ENCODE measurements around the gene P2RX7.

The P2RX7 gene

GRCh38 chr12:121120989-121121755 is 11.5 kb upstream of the P2RX7 start:
- no peaks in the 10 kb centered on the region for H3K36me3 ChIP-seq (ENCODE audit: control insufficient read depth in 1 of 2, insufficient read depth in 2 of 2, low read length in 2 of 2)
- no peak overlapping the region for H3K4me3 ChIP-seq (ENCODE audit: low read depth in 1 of 2, low read length in 2 of 2)
- H3K27ac ChIP-seq (ENCODE audit: low read depth, low read length) = no peak overlapping the region
- H3K27me3 ChIP-seq (ENCODE audit: control insufficient read depth in 1 of 2, insufficient read depth in 2 of 2, low read length in 2 of 2) = no peaks in the 10 kb centered on the region
- H3K9ac ChIP-seq (ENCODE audit: low read depth in 1 of 2, low read length in 2 of 2) = no peak overlapping the region
- H3K4me1 ChIP-seq (ENCODE audit: control insufficient read depth in 1 of 2, insufficient read depth in 2 of 2, low read length in 2 of 2) = no peaks in the 10 kb centered on the region
- H3K9me3 ChIP-seq (ENCODE audit: control insufficient read depth in 1 of 2, low read length in 2 of 2) = no peaks in the 10 kb centered on the region

- no peak overlapping the region for H3K4me3 ChIP-seq (ENCODE audit: low read depth in 1 of 2, low read length in 2 of 2)
- H3K9me3 ChIP-seq (ENCODE audit: control insufficient read depth in 1 of 2, low read length in 2 of 2) = no peaks in the 10 kb centered on the region
- H3K9ac ChIP-seq (ENCODE audit: low read depth in 1 of 2, low read length in 2 of 2) = no peak overlapping the region
- H3K27ac ChIP-seq (ENCODE audit: low read depth, low read length) = no peak overlapping the region
- H3K27me3 ChIP-seq (ENCODE audit: control insufficient read depth in 1 of 2, insufficient read depth in 2 of 2, low read length in 2 of 2) = no peaks in the 10 kb centered on the region
- H3K36me3 ChIP-seq (ENCODE audit: control insufficient read depth in 1 of 2, insufficient read depth in 2 of 2, low read length in 2 of 2) = no peaks in the 10 kb centered on the region
- no peaks in the 10 kb centered on the region for H3K4me1 ChIP-seq (ENCODE audit: control insufficient read depth in 1 of 2, insufficient read depth in 2 of 2, low read length in 2 of 2)
Observed at GRCh38 chr12:121121805-121122204, 10.9 kb upstream of the P2RX7 start.

GRCh38 chr12:121123488-121123887 is 9.2 kb upstream of the P2RX7 start:
- Histone ChIP-seq H3K4me1 (ENCODE audit: control insufficient read depth in 1 of 2, insufficient read depth in 2 of 2, low read length in 2 of 2) (no peaks in the 10 kb centered on the region), H3K4me3 (ENCODE audit: low read depth in 1 of 2, low read length in 2 of 2) (no peak overlapping the region), H3K36me3 (ENCODE audit: control insufficient read depth in 1 of 2, insufficient read depth in 2 of 2, low read length in 2 of 2) (no peaks in the 10 kb centered on the region), H3K9me3 (ENCODE audit: control insufficient read depth in 1 of 2, low read length in 2 of 2) (no peaks in the 10 kb centered on the region), H3K27me3 (ENCODE audit: control insufficient read depth in 1 of 2, insufficient read depth in 2 of 2, low read length in 2 of 2) (no peaks in the 10 kb centered on the region), H3K9ac (ENCODE audit: low read depth in 1 of 2, low read length in 2 of 2) (no peak overlapping the region), H3K27ac (ENCODE audit: low read depth, low read length) (no peak overlapping the region)

GRCh38 chr12:121124402-121125109 is 8.1 kb upstream of the P2RX7 start:
- H3K4me3 ChIP-seq (ENCODE audit: low read depth in 1 of 2, low read length in 2 of 2) = no peak overlapping the region
- no peak overlapping the region for H3K27ac ChIP-seq (ENCODE audit: low read depth, low read length)
- no peaks in the 10 kb centered on the region for H3K9me3 ChIP-seq (ENCODE audit: control insufficient read depth in 1 of 2, low read length in 2 of 2)
- no peaks in the 10 kb centered on the region for H3K27me3 ChIP-seq (ENCODE audit: control insufficient read depth in 1 of 2, insufficient read depth in 2 of 2, low read length in 2 of 2)
- no peaks in the 10 kb centered on the region for H3K36me3 ChIP-seq (ENCODE audit: control insufficient read depth in 1 of 2, insufficient read depth in 2 of 2, low read length in 2 of 2)
- no peak overlapping the region for H3K9ac ChIP-seq (ENCODE audit: low read depth in 1 of 2, low read length in 2 of 2)
- peaks cover 1 to 2% of the 10 kb centered on the region in 2 donors for H3K4me1 ChIP-seq (ENCODE audit: control insufficient read depth in 1 of 2, insufficient read depth in 2 of 2, low read length in 2 of 2)

GRCh38 chr12:121127501-121127900 is 5.2 kb upstream of the P2RX7 start:
- H3K9me3 ChIP-seq (ENCODE audit: control insufficient read depth in 1 of 2, low read length in 2 of 2) = no peaks in the 10 kb centered on the region
- H3K4me1 ChIP-seq (ENCODE audit: control insufficient read depth in 1 of 2, insufficient read depth in 2 of 2, low read length in 2 of 2) = peaks cover 3% of the 10 kb centered on the region in 2 donors
- no peaks in the 10 kb centered on the region for H3K27me3 ChIP-seq (ENCODE audit: control insufficient read depth in 1 of 2, insufficient read depth in 2 of 2, low read length in 2 of 2)
- H3K4me3 ChIP-seq (ENCODE audit: low read depth in 1 of 2, low read length in 2 of 2) = no peak overlapping the region
- no peak overlapping the region for H3K27ac ChIP-seq (ENCODE audit: low read depth, low read length)
- no peaks in the 10 kb centered on the region for H3K36me3 ChIP-seq (ENCODE audit: control insufficient read depth in 1 of 2, insufficient read depth in 2 of 2, low read length in 2 of 2)
- H3K9ac ChIP-seq (ENCODE audit: low read depth in 1 of 2, low read length in 2 of 2) = no peak overlapping the region

- H3K27ac ChIP-seq (ENCODE audit: low read depth, low read length) = peak overlapping the region; percentile 77
- H3K4me3 ChIP-seq (ENCODE audit: low read depth in 1 of 2, low read length in 2 of 2) = peak overlapping the region; percentile 25 to 51
- H3K27me3 ChIP-seq (ENCODE audit: control insufficient read depth in 1 of 2, insufficient read depth in 2 of 2, low read length in 2 of 2) = no peaks in the 10 kb centered on the region
- peak overlapping the region in 1 of 2 donors; percentile 19 for H3K9ac ChIP-seq (ENCODE audit: low read depth in 1 of 2, low read length in 2 of 2)
- H3K9me3 ChIP-seq (ENCODE audit: control insufficient read depth in 1 of 2, low read length in 2 of 2) = no peaks in the 10 kb centered on the region
- peaks cover 3 to 12% of the 10 kb centered on the region in 2 donors for H3K4me1 ChIP-seq (ENCODE audit: control insufficient read depth in 1 of 2, insufficient read depth in 2 of 2, low read length in 2 of 2)
- no peaks in the 10 kb centered on the region for H3K36me3 ChIP-seq (ENCODE audit: control insufficient read depth in 1 of 2, insufficient read depth in 2 of 2, low read length in 2 of 2)
Observed at GRCh38 chr12:121128908-121129810, 3.5 kb upstream of the P2RX7 start.

GRCh38 chr12:121129811-121130147 is 2.9 kb upstream of the P2RX7 start:
- Histone ChIP-seq H3K9ac (ENCODE audit: low read depth in 1 of 2, low read length in 2 of 2) (no peak overlapping the region), H3K4me3 (ENCODE audit: low read depth in 1 of 2, low read length in 2 of 2) (peak overlapping the region; percentile 21 to 51)

GRCh38 chr12:121130866-121131373 is 1.8 kb upstream of the P2RX7 start:
- H3K4me1 ChIP-seq (ENCODE audit: control insufficient read depth in 1 of 2, insufficient read depth in 2 of 2, low read length in 2 of 2) = peaks cover 3 to 12% of the 10 kb centered on the region in 2 donors
- H3K4me3 ChIP-seq (ENCODE audit: low read depth in 1 of 2, low read length in 2 of 2) = no peak overlapping the region
- no peaks in the 10 kb centered on the region for H3K36me3 ChIP-seq (ENCODE audit: control insufficient read depth in 1 of 2, insufficient read depth in 2 of 2, low read length in 2 of 2)
- H3K9me3 ChIP-seq (ENCODE audit: control insufficient read depth in 1 of 2, low read length in 2 of 2) = no peaks in the 10 kb centered on the region
- no peaks in the 10 kb centered on the region for H3K27me3 ChIP-seq (ENCODE audit: control insufficient read depth in 1 of 2, insufficient read depth in 2 of 2, low read length in 2 of 2)
- H3K27ac ChIP-seq (ENCODE audit: low read depth, low read length) = no peak overlapping the region
- no peak overlapping the region for H3K9ac ChIP-seq (ENCODE audit: low read depth in 1 of 2, low read length in 2 of 2)

More at GRCh38 chr12:121129811-121130147, 2.9 kb upstream of the P2RX7 start:
- H3K36me3 ChIP-seq (ENCODE audit: control insufficient read depth in 1 of 2, insufficient read depth in 2 of 2, low read length in 2 of 2) = no peaks in the 10 kb centered on the region
- H3K9me3 ChIP-seq (ENCODE audit: control insufficient read depth in 1 of 2, low read length in 2 of 2) = no peaks in the 10 kb centered on the region
- H3K27ac ChIP-seq (ENCODE audit: low read depth, low read length) = peak overlapping the region; percentile 77
- no peaks in the 10 kb centered on the region for H3K27me3 ChIP-seq (ENCODE audit: control insufficient read depth in 1 of 2, insufficient read depth in 2 of 2, low read length in 2 of 2)
- H3K4me1 ChIP-seq (ENCODE audit: control insufficient read depth in 1 of 2, insufficient read depth in 2 of 2, low read length in 2 of 2) = peaks cover 3 to 12% of the 10 kb centered on the region in 2 donors

- Histone ChIP-seq H3K36me3 (ENCODE audit: control insufficient read depth in 1 of 2, insufficient read depth in 2 of 2, low read length in 2 of 2) (no peaks in the 10 kb centered on the region), H3K4me1 (ENCODE audit: control insufficient read depth in 1 of 2, insufficient read depth in 2 of 2, low read length in 2 of 2) (peaks cover 3 to 12% of the 10 kb centered on the region in 2 donors), H3K9me3 (ENCODE audit: control insufficient read depth in 1 of 2, low read length in 2 of 2) (no peaks in the 10 kb centered on the region), H3K9ac (ENCODE audit: low read depth in 1 of 2, low read length in 2 of 2) (no peak overlapping the region), H3K27ac (ENCODE audit: low read depth, low read length) (no peak overlapping the region), H3K4me3 (ENCODE audit: low read depth in 1 of 2, low read length in 2 of 2) (no peak overlapping the region), H3K27me3 (ENCODE audit: control insufficient read depth in 1 of 2, insufficient read depth in 2 of 2, low read length in 2 of 2) (no peaks in the 10 kb centered on the region)
Observed at GRCh38 chr12:121131941-121132341, 735 bp upstream of the P2RX7 start.
